Measurements from ENCODE around the gene GTF3A.

GTF3A gene

GRCh38 chr13:27483421-27483820, 59.0 kb downstream of the GTF3A start:
- TF ChIP-seq CTCF (IDR thresholded peaks at IDR 0.05; ENCODE audit: low read depth, low read length), result no peak
- no peak for DNase-seq (ENCODE audit: low read depth in 2 of 2)
- H3K4me3 ChIP-seq (replicated peaks in 1 of 2; ENCODE audit: low read depth in 2 of 2, low read length in 2 of 2), result no peak overlapping the region

All from cardiac fibroblast (primary cell).